ENCODE measurements around the gene PCNT.

GRCh38 chr21:46393451-46393940 lies 69.5 kb downstream of the PCNT start:
- TF ChIP-seq USF1 (CRISPR knock-in tag; IDR thresholded peaks at IDR 0.05) (no peak), CTCF (IDR thresholded peaks at IDR 0.05) (no peak), NR3C1 (CRISPR knock-in tag; conservative IDR thresholded peaks at IDR 0.05; ENCODE audit: low read depth) (no peak), MAX (CRISPR knock-in tag; IDR thresholded peaks at IDR 0.05) (no peak), SP1 (CRISPR knock-in tag; conservative IDR thresholded peaks at IDR 0.05) (no peak), TEAD4 (CRISPR knock-in tag; IDR thresholded peaks at IDR 0.05) (no peak), FOXK1 (CRISPR knock-in tag; IDR thresholded peaks at IDR 0.05) (no peak), ZNF121 (CRISPR knock-in tag; IDR thresholded peaks at IDR 0.05) (no peak)
